HL-60 (cell line): ENCODE data around the gene SEMA6B.

Source experiments
- GABPA ChIP-seq: IDR thresholded peaks from 2 replicates; pipeline ENCODE4 v1.6.1; 2012; ENCODE audit warnings: low read depth
- POLR2AphosphoS5 ChIP-seq: IDR thresholded peaks from 2 replicates; pipeline ENCODE4 v1.6.1; 2012; ENCODE audit warnings: low read depth
- TF ChIP-seq, protein P1 (sequence below): IDR thresholded peaks from one replicate; pipeline ENCODE4 v1.5.1; 2011; ENCODE audit warnings: low read length, control low read depth, inconsistent platforms; ENCODE audit not compliant: insufficient read depth
- TF ChIP-seq, protein P2 (sequence below): IDR thresholded peaks from 2 replicates; pipeline ENCODE4 v1.6.1; 2012; ENCODE audit warnings: low read depth; ENCODE audit not compliant: insufficient replicate concordance

DNA sequence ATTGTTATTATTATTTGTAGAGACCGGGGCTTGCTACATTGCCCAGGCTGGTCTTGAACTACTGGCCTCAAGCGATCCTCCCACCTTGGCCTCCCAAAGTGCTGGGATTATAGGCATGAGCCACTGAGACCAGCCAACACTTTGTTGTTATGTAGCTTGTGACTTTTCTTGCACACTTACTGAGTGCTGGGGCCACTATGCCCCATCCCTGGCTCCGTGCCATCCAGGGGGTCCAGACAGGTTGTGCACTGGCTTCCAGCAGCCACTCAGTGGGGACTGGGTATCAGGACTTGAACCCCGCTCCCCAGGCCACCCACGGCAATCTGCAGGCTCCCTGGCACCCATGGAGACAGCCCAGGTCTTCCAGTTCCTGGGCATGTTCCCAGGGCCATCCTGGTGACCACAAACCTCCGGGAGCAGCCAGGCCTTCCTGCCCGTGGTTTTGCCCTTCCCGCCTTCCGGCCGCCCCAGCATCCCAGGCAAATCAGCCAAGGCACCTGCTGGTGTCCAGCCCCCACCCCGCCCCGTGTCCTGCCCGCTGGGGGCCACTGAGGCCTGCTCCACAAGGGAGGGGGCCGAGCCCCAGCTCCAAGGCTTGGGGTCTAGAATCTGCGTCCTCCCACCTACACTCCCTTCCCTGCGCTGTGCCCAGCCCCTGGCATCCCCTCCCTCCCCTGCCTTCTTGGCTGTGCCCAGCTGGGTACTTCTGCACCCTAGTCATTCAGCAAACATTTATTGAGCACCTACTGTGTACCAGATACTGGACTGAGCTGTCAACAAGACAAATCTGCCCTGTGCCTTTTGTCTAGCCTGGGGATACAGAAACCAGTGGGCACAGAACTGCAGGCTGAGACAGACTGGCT is 23.7 kb upstream of the SEMA6B start:
- TF ChIP-seq, protein P1, sequence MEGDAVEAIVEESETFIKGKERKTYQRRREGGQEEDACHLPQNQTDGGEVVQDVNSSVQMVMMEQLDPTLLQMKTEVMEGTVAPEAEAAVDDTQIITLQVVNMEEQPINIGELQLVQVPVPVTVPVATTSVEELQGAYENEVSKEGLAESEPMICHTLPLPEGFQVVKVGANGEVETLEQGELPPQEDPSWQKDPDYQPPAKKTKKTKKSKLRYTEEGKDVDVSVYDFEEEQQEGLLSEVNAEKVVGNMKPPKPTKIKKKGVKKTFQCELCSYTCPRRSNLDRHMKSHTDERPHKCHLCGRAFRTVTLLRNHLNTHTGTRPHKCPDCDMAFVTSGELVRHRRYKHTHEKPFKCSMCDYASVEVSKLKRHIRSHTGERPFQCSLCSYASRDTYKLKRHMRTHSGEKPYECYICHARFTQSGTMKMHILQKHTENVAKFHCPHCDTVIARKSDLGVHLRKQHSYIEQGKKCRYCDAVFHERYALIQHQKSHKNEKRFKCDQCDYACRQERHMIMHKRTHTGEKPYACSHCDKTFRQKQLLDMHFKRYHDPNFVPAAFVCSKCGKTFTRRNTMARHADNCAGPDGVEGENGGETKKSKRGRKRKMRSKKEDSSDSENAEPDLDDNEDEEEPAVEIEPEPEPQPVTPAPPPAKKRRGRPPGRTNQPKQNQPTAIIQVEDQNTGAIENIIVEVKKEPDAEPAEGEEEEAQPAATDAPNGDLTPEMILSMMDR = no peak
- no peak for TF ChIP-seq GABPA
- no peak for TF ChIP-seq POLR2AphosphoS5
- TF ChIP-seq, protein P2, sequence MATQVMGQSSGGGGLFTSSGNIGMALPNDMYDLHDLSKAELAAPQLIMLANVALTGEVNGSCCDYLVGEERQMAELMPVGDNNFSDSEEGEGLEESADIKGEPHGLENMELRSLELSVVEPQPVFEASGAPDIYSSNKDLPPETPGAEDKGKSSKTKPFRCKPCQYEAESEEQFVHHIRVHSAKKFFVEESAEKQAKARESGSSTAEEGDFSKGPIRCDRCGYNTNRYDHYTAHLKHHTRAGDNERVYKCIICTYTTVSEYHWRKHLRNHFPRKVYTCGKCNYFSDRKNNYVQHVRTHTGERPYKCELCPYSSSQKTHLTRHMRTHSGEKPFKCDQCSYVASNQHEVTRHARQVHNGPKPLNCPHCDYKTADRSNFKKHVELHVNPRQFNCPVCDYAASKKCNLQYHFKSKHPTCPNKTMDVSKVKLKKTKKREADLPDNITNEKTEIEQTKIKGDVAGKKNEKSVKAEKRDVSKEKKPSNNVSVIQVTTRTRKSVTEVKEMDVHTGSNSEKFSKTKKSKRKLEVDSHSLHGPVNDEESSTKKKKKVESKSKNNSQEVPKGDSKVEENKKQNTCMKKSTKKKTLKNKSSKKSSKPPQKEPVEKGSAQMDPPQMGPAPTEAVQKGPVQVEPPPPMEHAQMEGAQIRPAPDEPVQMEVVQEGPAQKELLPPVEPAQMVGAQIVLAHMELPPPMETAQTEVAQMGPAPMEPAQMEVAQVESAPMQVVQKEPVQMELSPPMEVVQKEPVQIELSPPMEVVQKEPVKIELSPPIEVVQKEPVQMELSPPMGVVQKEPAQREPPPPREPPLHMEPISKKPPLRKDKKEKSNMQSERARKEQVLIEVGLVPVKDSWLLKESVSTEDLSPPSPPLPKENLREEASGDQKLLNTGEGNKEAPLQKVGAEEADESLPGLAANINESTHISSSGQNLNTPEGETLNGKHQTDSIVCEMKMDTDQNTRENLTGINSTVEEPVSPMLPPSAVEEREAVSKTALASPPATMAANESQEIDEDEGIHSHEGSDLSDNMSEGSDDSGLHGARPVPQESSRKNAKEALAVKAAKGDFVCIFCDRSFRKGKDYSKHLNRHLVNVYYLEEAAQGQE = no peak
